C4-2B (cell line): ENCODE measurements around the gene ADD1.

Source experiments
- ZFX ChIP-seq: fragments of 450-650 bp; IDR thresholded peaks from 2 replicates; pipeline ENCODE4 v1.6.1; 2017
- TF ChIP-seq, protein P1 (sequence below): fragments of 450-650 bp; conservative IDR thresholded peaks from 2 replicates; pipeline ENCODE4 v1.5.1; 2017; ENCODE audit warnings: mild to moderate bottlenecking

DNA sequence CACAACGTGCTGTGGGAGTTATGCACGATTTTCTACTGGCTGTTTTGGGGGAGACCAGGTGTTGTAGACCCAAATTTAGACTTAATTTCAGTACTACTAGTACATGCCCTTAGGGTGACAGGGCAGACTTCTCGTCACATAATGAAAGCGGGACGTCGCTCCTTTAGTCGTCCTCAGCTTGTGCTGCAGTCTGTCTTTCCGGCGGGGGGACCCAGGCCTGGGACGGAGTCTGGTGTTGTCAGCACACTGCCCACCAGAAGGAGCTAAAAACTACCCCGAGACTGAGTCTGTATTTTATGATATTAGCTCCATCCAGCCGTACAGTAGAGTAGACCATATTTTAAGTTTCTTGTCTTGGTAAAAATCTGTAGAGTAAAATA lies 84.0 kb downstream of the ADD1 start:
- TF ChIP-seq, protein P1, sequence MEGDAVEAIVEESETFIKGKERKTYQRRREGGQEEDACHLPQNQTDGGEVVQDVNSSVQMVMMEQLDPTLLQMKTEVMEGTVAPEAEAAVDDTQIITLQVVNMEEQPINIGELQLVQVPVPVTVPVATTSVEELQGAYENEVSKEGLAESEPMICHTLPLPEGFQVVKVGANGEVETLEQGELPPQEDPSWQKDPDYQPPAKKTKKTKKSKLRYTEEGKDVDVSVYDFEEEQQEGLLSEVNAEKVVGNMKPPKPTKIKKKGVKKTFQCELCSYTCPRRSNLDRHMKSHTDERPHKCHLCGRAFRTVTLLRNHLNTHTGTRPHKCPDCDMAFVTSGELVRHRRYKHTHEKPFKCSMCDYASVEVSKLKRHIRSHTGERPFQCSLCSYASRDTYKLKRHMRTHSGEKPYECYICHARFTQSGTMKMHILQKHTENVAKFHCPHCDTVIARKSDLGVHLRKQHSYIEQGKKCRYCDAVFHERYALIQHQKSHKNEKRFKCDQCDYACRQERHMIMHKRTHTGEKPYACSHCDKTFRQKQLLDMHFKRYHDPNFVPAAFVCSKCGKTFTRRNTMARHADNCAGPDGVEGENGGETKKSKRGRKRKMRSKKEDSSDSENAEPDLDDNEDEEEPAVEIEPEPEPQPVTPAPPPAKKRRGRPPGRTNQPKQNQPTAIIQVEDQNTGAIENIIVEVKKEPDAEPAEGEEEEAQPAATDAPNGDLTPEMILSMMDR: no peak
- no peak for TF ChIP-seq ZFX
